Loucy (cell line): ENCODE data around the gene ZNF496.
A peak's percentile ranks its signal among the peaks of the same experiment; 100 is the strongest.

Source experiments
- H2AFZ ChIP-seq: fragments of 200-600 bp; sonication (generic); 2 replicates; pipeline ENCODE4 v1.6.0; 2016; ENCODE audit warnings: antibody characterized with exemption, mild to moderate bottlenecking, low read length, moderate library complexity
- H3F3A ChIP-seq: fragments of 200-600 bp; 2 replicates; pipeline ENCODE4 v1.6.0; 2016; ENCODE audit warnings: antibody characterized with exemption, low read depth, mild to moderate bottlenecking
- H3K27me3 ChIP-seq: fragments of 200-600 bp; sonication (generic); 2 replicates; pipeline ENCODE4 v1.6.1; 2014; ENCODE audit warnings: low read length, mild to moderate bottlenecking; ENCODE audit not compliant: insufficient read depth, poor library complexity, severe bottlenecking
- H3K36me3 ChIP-seq: fragments of 200-600 bp; sonication (generic); 2 replicates; pipeline ENCODE4 v1.6.1; 2016; ENCODE audit warnings: low read length; ENCODE audit not compliant: insufficient read depth
- H3K4me1 ChIP-seq: fragments of 200-600 bp; sonication (generic); 2 replicates; pipeline ENCODE4 v1.5.1; 2014; ENCODE audit warnings: low read length, mild to moderate bottlenecking; ENCODE audit not compliant: insufficient read depth, poor library complexity, severe bottlenecking
- H3K4me2 ChIP-seq: fragments of 200-600 bp; sonication (generic); 2 replicates; pipeline ENCODE4 v1.6.0; 2014; ENCODE audit warnings: antibody characterized with exemption, low read length, low read depth, mild to moderate bottlenecking; ENCODE audit not compliant: poor library complexity, severe bottlenecking
- H3K4me3 ChIP-seq: fragments of 200-600 bp; sonication (generic); 2 replicates; pipeline ENCODE4 v1.5.1; 2014; ENCODE audit warnings: low read length, mild to moderate bottlenecking, mixed read lengths; ENCODE audit not compliant: poor library complexity, severe bottlenecking
- H3K79me2 ChIP-seq: fragments of 200-600 bp; sonication (generic); 2 replicates; pipeline ENCODE4 v1.6.1; 2014; ENCODE audit warnings: low read length; ENCODE audit not compliant: insufficient read depth
- H3K9ac ChIP-seq: fragments of 200-600 bp; sonication (generic); 2 replicates; pipeline ENCODE4 v1.6.0; 2014; ENCODE audit warnings: mild to moderate bottlenecking, low read depth, low read length, moderate library complexity; ENCODE audit not compliant: poor library complexity, severe bottlenecking
- H3K9me2 ChIP-seq: fragments of 200-600 bp; sonication (generic); replicated peaks from 2 replicates; pipeline ENCODE4 v1.6.1; 2016; ENCODE audit warnings: low read depth, low read length, mixed read lengths
- H3K9me3 ChIP-seq: fragments of 200-600 bp; sonication (generic); 2 replicates; pipeline ENCODE4 v1.6.1; 2014; ENCODE audit warnings: mild to moderate bottlenecking, antibody characterized with exemption, low read length, low read depth; ENCODE audit not compliant: insufficient read depth
- H4K20me1 ChIP-seq: fragments of 200-600 bp; sonication (generic); 2 replicates; pipeline ENCODE4 v1.6.0; 2014; ENCODE audit warnings: antibody characterized with exemption, low read length, mild to moderate bottlenecking; ENCODE audit not compliant: insufficient read depth, poor library complexity, severe bottlenecking
- EZH2phosphoT487 ChIP-seq: fragments of 200-600 bp; IDR thresholded peaks from 2 replicates; pipeline ENCODE4 v1.6.1; 2018; ENCODE audit warnings: antibody characterized with exemption, mild to moderate bottlenecking, moderate library complexity, borderline replicate concordance
- TF ChIP-seq, protein P1 (sequence below): fragments of 200-600 bp; sonication (generic); conservative IDR thresholded peaks from 2 replicates; pipeline ENCODE4 v1.5.1; 2014; ENCODE audit warnings: mild to moderate bottlenecking, antibody characterized with exemption, low read length

ZNF496 gene

DNA sequence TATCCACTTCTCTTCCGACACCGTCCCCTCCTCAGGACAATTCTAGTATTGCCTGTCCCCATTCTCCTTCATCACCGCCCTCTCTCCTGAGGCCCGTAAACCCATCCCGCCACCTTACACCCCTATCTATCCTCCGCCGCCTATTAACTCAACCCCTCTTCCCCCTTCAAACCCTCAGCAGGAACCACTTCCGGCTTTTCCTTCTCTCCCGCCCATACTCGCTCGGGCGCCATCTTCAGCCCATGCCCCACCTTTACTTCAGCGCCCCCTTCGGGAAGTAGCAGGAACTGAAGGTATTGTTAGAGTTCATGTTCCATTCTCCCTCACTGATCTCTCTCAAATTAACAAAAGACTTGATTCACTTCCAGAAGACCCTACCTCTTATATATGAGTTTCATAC lies 44.2 kb downstream of the ZNF496 start:
- Histone ChIP-seq H3K79me2 (no peaks in the 10 kb centered on the region), H3K4me1 (no peaks in the 10 kb centered on the region), H2AFZ (no peak overlapping the region), H4K20me1 (no peaks in the 10 kb centered on the region), H3K9ac (no peak overlapping the region), H3F3A (no peaks in the 10 kb centered on the region), H3K36me3 (no peaks in the 10 kb centered on the region), H3K4me2 (no peak overlapping the region), H3K27me3 (no peaks in the 10 kb centered on the region), H3K4me3 (no peak overlapping the region), H3K9me3 (no peaks in the 10 kb centered on the region), H3K9me2 (no peaks in the 10 kb centered on the region)
- no peak for TF ChIP-seq EZH2phosphoT487
- TF ChIP-seq, protein P1, sequence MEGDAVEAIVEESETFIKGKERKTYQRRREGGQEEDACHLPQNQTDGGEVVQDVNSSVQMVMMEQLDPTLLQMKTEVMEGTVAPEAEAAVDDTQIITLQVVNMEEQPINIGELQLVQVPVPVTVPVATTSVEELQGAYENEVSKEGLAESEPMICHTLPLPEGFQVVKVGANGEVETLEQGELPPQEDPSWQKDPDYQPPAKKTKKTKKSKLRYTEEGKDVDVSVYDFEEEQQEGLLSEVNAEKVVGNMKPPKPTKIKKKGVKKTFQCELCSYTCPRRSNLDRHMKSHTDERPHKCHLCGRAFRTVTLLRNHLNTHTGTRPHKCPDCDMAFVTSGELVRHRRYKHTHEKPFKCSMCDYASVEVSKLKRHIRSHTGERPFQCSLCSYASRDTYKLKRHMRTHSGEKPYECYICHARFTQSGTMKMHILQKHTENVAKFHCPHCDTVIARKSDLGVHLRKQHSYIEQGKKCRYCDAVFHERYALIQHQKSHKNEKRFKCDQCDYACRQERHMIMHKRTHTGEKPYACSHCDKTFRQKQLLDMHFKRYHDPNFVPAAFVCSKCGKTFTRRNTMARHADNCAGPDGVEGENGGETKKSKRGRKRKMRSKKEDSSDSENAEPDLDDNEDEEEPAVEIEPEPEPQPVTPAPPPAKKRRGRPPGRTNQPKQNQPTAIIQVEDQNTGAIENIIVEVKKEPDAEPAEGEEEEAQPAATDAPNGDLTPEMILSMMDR: peak; percentile 29; the same call in 1 of the 2 replicates

DNA sequence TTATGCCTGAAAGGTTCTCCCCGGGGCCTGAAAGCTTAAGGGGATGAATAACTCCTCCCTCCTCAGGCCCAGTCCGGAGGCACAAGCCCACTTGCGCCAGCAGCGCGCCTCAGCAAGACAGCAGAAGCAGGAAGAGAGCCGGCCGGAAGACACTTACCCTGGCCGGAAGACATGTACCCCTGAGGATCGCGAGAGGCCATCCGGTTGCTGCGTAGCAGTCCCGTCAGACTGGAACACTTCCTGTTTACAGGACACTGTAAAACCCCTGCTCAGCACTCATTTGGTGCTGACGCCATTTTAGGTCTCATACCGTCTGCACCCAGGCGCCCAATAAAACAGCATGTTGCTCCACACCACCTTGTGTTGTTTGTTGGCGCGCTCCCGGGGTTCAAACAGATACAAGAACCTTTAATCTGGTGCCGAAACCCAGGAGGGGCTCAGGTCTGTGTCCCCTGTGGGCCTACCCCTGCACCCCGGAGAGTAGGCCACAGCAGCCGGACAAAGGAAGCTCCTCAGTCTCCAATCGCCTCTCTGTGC lies 45.5 kb downstream of the ZNF496 start:
- Histone ChIP-seq H3K4me3 (no peak overlapping the region), H3F3A (no peaks in the 10 kb centered on the region), H3K36me3 (no peaks in the 10 kb centered on the region), H2AFZ (no peak overlapping the region), H4K20me1 (no peaks in the 10 kb centered on the region), H3K79me2 (no peaks in the 10 kb centered on the region), H3K4me2 (no peak overlapping the region), H3K9me3 (no peaks in the 10 kb centered on the region), H3K27me3 (no peaks in the 10 kb centered on the region), H3K4me1 (no peaks in the 10 kb centered on the region), H3K9ac (no peak overlapping the region), H3K9me2 (no peaks in the 10 kb centered on the region)
- TF ChIP-seq, protein P1: no peak
- TF ChIP-seq EZH2phosphoT487: no peak

DNA sequence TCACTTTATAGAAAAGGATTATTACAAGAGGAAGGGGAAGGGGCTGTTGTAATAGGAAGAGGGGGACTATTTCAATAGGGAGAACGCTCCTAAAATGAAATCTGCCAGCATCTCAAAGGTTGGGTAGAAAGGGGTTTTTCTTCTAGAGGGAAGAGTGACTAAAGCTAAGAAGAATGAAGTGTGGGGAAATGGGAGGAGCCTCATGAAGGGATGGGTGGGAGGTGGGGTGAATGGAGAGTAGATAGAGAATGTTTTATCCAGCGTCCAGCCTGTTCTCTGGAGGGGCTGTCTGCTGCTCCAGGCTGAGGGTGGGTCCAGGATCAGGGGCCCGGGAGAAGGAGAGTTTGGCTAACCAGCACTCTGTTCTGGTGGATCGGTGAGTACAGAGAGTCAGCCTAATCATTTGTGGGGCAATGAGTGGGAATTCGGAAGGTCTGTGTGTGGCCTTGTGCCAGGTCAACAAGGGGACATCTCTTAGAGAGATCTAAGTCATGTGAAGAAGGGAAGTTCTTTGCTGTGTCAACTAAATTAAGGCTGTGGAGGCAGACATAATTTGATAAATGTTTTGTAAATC lies 50.6 kb downstream of the ZNF496 start:
- Histone ChIP-seq H3K27me3 (no peaks in the 10 kb centered on the region), H3K79me2 (no peaks in the 10 kb centered on the region), H3K4me3 (no peak overlapping the region), H3K9me2 (no peaks in the 10 kb centered on the region), H4K20me1 (no peaks in the 10 kb centered on the region), H2AFZ (no peak overlapping the region), H3K4me2 (no peak overlapping the region), H3F3A (no peaks in the 10 kb centered on the region), H3K36me3 (no peaks in the 10 kb centered on the region), H3K9ac (no peak overlapping the region), H3K4me1 (no peaks in the 10 kb centered on the region), H3K9me3 (no peaks in the 10 kb centered on the region)
- TF ChIP-seq EZH2phosphoT487: no peak
- TF ChIP-seq, protein P1: no peak
